HG02973 (cell line): ENCODE measurements around the gene MVB12B.

ENCODE experiments used
- ATAC-seq: cut with Tn5 transposase; IDR thresholded peaks from one replicate; pipeline ENCODE4 v1.9.1; 2021; ENCODE audit warnings: moderate library complexity; ENCODE audit not compliant: unreplicated experiment

Gene MVB12B

DNA sequence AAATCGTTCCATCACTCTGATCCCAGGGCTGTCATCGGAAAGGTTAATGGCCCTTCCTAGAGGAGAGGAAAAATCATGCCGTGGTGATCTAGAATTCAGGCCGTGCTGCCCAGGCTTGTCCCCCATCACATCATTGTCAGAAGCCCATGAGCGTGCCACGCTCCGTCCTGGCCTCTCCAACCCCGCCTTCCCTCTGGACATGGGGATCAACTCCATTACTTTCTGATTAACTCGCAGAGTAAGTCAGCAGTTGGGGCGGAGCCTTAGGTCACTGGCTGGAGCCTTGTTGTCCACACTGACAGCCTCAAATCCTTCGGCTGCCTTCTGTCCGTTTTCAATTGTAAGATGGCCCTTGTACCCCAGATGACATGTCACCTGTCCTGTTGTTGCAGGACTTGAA, 75.0 kb downstream of the MVB12B start:
- no peak for ATAC-seq

DNA sequence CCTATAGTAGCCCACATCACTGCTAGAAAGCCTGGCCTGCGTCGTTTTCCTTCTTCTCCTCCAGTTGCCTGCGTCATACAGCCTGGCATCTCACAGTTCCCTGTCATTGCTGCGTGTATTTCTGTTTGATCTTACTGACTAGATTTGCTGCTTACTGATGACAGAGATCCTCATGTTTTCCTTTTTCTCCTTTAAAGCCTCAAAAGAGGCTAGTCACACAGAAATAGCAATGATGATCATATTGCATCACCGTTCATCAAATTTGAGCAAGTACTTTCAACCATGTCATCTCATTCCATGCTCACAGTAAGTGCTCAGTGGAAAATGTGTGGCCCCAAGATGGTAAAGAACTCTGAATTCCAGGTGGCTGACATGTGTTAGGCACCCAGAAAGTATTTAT, 76.8 kb downstream of the MVB12B start:
- no peak for ATAC-seq

DNA sequence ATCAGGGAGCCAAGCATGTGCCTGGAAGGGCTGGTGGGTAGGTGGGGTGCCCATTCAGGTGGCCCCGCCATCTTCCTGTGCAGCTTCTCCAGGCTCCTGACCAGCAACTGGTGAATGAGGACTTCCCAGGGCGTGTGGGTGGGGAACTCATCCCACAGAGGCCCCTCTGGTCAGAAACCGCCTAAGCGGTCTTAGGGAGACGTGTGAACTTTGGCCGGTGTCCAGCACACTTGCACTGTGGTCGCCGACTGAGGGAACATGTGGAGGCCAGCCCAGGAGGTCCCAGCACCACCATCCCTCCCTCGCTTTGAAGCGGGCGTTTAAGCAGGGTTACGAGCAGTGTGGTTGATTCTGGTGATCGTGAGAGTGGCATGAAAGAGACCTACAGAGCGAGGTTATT, 77.8 kb downstream of the MVB12B start:
- no peak for ATAC-seq

DNA sequence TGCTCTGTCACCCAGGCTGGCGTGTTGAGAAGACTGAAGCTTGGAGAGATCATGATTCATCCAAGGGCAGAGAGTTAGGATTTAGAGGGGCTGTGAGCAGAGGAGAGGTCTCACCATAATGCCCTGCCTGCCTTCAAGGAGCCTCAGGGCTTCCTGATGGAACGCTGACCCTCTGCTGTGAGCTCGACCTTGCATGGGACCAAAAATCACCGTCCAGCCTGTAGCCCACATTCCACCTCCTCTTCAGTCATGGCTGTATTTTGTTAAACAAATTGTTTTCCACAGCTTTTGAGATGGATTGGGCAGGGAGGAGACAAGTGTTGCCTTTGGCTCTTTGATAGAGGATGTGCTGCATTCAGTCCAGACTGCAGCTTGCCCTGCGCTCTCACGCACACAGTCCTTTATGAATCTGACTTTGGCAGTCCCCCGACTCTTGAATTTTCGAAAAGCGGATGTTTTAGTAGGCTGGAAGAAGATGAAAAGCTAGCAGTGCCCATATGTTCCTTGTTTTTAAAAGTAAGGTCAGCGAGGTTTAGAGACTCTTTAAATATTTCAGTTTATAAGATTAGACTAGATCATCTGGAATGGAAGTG, 79.5 kb downstream of the MVB12B start:
- ATAC-seq = no peak

DNA sequence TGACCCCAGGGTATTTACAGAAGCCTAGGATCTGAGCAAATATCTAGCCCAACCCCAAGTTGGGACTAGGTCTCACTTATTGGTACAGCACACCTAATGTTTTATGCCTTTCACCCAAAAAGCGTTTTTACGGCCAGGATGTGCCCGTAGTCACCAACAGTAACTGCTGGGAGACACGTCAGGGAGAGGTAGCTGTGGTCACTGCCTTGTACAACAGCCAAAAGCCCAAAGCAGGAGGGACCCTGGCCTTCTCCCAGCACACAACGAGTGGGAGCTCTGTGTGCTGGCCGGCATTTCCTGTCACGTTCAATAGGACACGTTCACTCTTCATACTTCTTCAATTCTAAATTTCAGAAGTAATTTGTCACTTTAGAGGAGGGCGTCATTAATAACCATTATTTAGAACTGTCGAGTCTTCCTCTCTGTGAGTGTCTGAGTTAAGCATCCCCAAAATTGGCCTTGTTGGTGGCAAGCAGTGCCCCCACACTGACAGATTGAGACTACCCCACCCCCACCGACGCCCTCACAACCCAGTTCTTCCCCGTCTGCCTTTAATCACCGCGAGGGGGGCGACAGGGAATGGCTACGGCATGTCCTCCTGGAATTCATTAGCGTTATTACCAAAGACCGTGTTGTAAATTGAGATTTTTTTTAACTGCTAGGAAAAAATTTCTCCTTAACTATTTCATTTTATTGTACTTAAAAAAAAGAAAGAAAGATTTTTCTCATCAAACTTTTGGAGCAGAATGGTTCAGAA, 80.7 kb downstream of the MVB12B start:
- ATAC-seq = no peak

DNA sequence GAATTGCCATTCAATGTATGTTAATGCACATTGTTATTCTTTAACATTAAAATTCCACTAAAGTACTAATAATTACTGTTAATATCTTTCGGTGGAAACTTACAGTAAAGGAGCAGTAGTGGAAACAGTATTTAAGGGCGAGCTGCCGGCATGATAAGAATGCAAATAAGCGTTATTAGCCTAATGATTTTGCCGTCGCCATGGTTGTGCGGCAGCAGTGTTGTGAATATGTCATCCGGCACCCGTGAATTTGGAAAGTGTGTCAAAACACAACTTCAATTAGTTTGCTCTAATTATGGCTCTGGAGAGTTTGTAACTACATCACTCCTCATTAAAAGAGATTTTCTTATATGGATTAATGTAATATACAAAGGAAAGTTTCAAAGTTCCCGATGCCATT, 81.4 kb downstream of the MVB12B start:
- no peak for ATAC-seq

DNA sequence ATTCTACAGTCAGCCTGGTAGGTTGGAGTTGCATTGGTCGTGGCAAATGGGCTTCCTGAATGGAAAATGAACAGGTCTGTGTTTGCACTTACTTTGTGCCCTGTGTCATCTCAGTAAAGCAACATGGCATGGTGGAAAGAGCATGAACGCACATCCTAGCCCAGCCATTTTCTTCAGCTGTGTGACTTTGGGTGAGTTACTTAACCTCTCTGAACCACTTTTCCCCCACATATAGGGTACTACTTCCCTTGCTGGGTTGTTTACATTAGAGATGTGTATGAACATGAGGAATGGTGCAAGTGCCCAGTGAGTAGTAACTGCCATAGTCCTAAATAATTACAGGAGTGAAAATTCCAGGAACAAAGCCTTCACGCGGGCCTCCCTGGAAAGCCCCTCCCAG, 83.6 kb downstream of the MVB12B start:
- no peak for ATAC-seq

DNA sequence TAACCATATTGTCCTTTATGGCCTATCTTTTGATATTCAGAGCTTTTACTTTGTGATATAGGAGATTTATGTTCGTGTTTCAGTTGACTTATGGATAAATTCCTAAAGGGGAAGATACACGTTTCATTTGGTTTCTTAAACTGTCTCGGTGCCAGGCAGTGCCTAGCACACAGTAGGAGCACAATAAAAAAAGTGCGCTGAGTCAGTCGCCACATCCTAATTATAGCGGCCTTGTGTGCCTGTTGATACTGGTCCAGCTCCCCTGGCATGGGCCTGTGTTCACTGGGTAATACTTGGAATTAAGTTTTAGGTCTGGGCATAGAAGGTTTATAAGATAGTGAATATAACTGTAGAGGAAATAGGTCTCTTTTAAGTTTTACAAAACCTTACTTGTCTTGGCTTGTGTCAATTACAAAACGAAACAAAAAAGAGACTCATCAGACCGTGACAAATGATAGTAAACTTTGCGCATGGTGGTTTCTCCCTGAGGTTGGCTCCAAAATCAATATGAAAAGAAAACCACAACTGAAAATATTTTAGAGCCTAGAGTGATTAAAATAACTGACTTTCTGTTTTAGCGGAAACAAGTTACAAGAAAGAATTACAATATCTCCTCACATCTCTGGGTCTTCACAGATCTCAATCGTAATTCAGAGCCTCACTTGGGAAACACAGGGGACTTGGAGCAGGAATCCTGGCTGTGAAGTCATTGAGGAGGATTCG, 84.8 kb downstream of the MVB12B start:
- ATAC-seq = peak; percentile 73

DNA sequence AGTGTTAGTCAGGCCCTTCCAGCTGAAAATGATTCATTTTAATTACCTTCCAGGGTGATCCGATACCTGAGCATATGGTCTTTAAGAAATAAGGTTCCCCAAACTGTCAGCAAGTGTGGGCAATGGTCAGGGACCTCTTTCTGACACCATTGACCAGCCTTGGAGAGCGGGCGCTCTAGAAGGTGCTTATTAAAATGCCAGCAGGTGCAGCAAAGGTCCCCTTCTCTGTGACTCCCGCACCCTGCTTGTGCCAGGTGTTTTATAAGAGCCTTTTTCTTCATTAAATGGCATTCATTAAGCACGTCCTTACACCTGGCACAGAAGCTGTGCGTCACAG, 85.3 kb downstream of the MVB12B start:
- ATAC-seq = no peak

DNA sequence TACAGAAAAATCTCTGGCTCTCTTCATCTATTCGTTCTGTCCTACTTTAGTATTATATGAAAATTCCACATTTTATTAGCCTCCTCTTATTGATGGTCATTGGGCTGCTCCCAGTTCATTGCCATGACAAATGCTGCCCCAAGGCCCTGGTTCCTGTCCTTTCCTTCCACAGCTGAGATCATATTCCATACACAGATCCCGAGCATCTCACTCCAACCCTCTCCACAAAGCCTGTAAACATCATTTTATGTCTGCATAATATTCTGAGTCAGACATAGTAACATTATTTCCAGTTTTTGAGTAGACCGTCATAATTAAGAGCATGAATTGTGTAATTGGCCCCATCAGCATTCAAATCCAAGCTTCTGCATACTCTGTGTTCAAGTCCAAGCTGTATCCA, 86.3 kb downstream of the MVB12B start:
- no peak for ATAC-seq

DNA sequence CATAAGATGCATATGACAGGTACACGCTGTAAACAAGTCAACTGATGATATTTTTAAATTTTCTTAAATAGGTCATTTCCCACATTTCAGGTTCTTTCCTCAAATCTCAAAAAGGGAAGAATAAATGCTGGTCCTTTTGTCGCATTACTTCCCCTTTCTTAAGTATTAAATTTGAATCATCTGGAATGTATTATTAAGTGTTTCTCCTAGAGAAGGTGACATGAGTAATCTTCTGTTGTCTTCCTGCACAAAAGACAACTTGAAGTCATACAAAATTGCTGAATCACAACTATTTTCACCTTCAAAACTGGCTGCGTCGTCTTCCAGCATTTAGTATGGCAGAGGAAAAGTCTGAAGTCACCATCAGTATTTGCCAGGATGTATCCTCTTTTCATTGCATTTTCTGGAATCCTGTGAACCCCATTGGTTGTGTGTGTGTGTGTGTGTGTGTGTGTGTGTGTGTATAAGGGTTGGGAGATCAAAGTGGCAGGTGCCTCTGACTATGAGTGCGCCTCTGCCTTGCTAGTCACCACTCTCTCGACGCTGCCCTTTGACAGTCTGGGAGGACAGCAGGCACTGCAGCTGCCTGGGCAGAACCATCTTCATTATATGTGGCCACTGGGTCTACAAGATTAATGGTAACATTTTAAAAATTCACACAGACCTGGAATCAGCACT, 86.9 kb downstream of the MVB12B start:
- ATAC-seq = no peak

DNA sequence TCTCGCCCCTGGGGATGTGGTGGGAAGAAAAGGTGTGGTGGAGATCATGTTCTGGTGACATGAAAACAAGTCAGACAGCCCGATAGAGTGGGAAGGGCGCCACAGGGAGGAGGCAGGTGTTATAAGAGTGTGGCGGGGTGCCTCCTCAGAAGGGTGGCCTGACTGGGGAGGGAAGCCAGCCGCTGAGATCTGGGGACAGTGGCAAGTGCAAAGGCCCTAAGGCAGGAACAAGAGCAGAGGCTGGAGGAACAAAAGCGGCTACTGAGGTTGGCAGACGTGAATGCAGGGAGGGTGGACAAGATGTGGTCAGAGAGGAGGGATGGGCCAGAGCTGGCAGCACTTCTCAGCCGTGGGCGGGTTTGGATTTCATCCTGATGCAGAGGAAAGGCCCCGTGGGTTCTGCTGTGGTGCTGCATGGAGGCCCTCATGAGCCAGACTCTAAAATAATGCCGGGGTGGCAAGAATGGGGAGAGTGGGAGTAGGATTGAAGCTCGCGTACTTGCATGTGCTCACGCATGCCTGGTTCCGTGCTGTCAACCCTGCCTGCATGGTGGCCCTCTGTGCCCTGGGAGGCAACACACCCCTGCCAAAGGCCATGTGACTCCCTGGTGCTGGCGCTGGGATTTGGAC, 89.2 kb downstream of the MVB12B start:
- no peak for ATAC-seq

DNA sequence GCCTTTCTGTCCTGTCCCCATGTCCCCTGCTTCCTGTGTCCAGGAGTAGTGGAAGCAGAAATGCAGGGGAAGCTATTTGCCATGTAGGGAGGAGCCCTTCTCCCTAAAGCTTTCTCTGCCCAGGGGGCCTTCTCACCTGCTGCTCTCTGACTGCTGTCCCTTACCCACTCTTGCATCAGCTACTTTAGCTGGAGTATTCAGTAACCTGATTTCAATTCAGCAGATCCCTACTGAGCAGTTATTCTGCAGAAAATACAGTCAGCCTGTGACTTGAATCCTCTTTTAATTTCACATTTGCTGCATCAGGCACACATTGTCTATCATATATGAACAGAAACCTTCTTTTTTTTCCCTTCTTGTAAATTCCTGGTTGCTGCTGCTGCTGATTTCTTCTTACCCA, 90.4 kb downstream of the MVB12B start:
- ATAC-seq = no peak

DNA sequence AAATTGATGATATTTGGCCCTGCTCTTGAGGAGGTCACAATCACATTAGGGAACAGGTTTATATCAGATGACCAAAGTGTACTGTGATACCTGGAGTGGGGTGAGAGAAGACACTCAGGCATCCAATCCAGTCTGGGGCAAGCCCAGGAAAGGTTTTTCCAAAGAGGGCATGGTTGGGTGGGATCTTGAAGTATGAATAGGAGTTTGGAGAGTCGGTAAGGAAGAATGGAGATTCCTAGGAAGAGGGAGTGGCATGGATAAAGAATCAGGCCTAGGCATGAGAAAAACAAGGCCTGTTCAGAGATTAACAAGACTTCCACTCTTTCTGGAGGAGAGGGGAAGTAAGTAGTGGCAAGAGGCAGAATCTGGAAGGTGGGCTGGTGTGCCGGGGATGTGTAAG, 91.1 kb downstream of the MVB12B start:
- ATAC-seq = no peak

DNA sequence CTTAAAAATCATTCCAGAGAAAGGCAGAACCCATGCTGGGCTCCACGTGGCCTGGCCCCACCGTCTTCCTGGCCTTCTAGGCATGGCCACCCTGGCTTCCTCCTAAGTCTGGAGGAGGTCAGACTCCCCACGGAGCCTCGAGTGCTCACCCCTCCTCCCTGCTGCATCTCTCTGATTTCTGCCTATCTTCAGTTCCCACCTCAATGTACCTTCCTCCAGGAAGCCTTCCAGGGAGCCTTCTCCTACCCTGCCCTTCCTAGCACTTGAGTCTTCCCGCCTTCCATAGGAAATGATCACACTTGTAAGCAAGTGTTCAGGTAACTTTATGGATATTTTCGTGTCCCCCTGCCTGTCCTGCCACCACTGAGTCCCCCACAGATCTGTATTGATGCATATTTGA, 92.0 kb downstream of the MVB12B start:
- ATAC-seq = no peak

DNA sequence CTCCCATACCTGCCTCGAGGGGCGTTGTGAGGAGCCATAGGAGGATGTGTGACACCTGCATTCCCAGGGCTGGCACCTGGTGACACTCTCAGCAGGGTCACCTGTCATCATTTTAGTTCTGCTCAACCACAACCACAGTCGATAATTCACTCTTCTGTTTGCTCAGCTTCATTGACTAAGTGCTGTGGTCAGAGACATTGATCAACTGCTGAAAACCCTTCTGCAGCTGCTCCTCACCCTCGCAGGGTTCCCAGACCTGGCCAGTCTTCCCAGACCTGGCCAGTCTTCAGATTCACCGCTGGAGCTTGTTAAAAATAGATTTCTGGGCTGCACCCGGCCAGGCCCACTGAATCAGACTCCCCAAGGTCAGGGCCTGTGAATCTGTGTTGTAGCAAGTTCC, 92.8 kb downstream of the MVB12B start:
- ATAC-seq = no peak

DNA sequence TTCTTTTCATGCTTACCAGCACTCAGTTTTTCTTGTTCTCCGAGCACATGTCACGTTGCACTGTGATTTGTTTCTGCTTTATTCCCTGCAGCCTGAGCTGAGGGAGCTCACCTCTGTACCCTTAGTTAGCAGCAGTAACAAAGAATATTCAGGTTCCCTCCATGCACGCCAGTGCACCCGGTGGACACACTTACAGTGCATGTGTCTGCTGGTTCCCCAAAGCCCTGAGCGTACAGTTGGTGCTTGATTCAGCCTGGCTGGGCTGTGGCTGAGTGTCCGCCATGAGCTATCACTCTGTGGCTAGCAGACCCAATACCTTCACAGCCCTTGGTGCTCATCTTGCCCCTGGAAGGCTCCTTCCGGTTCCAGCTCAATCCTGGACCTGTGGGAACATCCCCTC, 93.5 kb downstream of the MVB12B start:
- ATAC-seq = no peak

DNA sequence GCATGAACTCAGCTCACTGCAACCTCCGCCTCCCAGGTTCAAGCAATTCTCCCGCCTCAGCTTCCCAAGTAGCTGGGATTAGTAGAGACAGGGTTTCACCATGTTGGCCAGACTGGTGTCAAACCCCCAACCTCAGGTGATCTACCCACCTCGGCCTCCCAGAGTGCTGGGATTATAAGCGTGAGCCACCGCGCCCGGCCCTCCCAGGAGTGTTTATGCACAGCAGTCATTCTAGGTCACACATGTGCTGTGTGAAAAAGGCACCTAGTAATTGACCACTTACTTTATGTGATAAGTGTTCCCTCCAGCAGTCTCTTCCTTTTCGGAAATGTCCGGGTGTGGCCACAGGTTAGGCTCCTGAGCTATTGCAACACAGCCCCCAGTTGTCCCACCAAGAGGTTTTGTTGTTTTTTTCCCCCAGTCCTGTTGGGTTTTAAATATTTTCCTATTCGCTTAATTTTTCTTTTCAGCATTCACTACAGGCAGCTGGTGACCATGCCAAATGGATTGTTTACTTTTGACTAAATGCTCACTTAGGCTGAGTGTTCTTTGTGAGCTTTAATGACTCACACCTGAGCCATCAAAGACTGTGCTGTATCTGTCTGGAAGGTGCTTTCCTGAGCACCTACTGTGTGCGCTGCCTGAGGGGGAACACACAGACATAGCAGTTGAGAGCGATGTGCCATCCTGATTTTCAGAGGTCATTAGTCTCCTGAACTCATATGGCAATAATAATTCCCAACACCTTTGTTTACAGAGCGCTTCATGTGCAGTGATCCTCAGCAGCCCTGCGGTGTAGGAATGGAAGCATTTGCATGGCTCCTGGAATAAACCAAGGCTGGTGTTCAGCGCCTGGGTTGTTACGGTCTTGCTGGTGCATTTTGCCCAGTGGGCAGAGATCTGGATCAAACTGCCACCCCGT, 94.3 kb downstream of the MVB12B start:
- no peak for ATAC-seq

DNA sequence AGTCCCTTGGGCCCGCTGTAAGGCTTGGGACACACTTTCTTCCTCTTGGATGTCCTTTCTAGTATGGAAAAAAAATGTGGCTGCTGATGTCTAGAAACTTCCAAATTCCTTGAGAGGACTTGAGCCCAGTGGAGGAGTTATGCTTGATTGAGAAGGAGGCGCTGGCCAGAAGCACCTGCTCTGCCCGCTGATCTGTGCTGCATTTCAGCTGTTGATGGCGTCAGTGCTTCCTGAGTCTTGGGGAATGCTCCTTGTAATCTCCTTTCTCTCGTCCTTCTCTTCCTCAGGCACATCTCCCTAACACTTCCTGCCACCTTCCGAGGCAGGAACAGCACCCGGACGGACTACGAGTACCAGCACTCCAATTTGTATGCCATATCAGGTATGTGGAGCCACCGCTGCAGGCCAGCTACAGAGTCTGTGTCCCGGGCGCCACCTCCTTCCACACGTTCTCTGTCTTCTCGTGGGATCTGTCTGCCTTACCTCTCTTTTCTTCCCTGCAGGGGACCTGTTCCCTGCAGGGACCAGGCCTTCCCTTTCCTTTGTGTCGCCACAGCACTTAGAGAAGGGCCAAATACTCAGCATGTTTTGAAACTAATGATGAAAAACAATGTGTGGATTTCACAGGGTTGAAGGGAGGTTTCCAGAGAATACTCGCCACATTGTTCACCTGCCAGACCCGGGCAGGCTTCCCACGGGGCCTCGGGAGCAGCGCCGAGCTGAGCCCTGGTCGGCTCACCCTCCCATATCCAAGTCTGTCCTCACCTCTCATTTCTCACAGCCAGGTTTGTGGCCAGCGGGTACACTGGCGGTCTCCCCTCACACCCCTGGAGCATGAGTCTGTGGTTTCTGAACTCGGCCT, 95.2 kb downstream of the MVB12B start:
- ATAC-seq = no peak
